GM19035 (cell line): ENCODE data around the gene DEFB124.
"Not testable (repeated sequence)": the region's sequence is repeated elsewhere in the genome, so short reads cannot be mapped to it uniquely, and the experiment has no call there.

ENCODE experiments used
- ATAC-seq: cut with Tn5 transposase; IDR thresholded peaks from one replicate; pipeline ENCODE4 v1.9.1; 2021; ENCODE audit not compliant: unreplicated experiment

Gene DEFB124

DNA sequence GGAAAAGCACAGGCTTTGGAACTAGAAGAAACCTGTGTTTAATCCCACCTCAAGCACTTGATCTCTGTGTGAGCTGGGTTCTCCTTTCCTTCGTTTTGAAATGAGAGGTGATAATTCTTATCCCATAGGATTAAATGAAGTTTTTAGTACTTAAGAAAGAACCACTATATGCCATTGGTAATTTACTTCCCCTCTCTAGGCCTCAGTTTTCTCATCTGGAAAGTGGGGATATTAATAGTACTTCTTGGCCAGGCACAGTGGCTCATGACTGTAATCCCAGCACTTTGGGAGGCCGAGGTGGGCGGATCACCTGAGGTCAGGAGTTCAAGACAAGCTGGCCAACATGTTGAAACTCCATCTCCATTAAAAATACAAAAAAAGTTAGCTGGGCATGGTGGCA lies 14.2 kb upstream of the DEFB124 start:
- no peak for ATAC-seq

DNA sequence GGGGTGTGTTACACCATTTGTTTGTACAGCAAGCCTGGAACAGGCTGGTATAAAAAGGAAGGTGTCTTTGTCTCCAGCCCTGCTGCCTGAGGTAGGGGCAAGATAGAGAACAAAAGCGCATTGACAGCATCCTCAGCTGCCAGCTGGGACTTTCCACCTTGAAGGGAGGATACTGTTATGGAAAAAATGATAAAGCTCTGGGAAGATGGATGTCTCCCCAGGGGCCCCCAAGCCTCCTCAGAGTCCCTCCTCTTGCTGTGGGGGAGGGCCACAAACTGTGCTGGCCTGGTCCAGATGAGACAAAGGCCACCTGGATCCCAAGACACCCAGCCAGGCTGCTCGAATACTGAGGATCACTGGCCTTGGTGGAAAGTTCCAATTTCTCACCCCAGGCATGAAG lies 13.2 kb upstream of the DEFB124 start:
- ATAC-seq, result no peak

DNA sequence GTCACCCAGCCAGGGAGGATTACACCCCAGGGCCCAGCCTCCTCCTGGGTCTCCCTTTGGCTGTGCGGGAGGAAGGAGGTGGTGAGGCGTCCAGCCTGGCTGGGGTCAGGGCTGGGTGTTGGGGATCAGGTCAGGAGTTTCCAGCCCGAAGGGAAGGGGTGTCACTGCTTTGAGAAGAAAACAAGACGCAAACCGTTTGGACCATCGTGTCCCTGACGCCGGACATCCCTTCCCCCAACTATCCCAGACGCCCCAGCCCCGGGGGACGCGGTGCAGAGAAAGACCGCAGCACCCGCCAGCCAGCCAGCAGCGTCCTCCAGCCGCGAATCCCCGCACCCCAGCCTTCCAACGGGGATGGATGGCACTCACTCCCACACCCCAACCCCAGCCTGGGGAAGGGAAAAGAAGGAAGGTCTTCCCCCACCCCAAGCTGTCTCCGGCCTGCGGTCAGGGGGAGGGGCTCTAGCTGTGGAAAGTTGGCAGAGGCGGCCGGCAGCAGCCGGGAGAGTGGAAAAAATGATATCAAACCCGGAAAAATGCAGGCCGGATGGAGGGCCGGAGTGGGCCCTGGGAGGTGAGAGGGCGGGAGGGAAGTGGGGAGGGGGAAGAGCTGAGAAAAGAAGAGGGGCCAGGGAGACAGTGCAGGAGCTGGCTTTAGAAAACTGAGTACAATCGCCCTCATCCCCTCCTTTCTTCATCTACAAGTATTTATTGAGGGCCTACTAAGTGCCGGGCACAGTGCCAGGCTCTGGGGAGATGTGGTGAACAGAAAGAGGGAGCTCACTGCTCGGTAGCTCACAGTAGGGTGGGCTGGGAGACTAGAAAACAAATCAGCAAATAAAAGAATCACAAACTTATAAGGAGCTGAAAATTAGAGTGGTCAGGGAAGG lies 10.8 kb upstream of the DEFB124 start:
- no peak for ATAC-seq

DNA sequence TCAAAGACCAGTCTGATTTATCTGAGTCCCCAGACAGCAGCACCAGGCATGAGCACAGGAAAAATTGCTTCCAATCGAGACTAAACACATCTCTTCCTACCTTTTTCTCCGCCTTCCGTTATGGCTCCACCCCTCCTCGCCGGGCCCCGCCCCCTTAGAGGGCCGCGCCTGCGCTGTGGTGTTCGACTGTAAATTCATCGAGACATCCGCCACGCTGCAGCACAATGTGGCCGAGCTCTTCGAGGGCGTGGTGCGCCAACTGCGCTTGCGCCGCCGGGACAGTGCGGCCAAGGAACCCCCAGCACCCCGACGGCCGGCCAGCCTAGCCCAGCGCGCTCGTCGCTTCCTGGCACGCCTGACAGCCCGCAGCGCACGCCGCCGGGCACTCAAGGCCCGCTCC lies 9.1 kb upstream of the DEFB124 start:
- no peak for ATAC-seq

DNA sequence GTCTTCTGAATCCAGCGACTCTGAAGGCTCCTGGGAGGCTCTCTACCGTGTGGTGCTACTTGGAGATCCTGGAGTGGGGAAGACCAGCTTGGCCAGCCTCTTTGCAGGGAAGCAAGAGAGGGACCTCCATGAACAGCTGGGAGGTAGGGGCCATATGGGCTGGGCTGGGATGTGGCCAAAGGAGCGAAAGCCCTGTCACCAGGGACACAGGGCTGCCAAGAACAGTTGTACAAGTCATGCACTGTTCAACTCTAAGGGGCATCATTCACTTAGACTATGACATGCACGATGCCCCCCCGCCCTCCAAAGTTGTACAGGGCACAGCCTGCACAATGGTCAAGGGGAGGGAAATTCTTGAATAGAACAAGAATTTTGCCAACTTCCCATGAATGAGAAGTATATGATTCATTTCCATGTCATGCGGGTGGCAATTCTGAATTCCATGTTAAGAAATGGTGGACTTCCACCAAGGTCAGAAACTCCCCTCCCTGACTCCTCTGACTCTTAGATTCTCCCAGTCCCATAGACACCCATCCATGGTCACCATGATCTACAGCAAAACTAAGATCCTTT lies 1.8 kb upstream of the DEFB124 start:
- ATAC-seq, result no peak

DNA sequence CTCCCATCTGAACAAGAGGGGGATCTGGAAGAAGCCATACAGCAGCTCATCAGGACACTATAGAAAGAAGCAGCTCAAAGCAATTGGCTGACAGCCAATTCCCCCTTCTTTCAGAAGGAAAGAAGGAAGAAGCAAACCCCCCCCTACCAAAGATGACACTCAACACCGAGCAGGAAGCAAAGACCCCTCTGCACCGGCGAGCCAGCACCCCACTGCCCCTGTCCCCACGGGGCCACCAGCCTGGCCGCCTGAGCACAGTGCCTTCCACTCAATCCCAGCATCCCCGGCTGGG lies 1.3 kb upstream of the DEFB124 start:
- ATAC-seq, result no peak

DNA sequence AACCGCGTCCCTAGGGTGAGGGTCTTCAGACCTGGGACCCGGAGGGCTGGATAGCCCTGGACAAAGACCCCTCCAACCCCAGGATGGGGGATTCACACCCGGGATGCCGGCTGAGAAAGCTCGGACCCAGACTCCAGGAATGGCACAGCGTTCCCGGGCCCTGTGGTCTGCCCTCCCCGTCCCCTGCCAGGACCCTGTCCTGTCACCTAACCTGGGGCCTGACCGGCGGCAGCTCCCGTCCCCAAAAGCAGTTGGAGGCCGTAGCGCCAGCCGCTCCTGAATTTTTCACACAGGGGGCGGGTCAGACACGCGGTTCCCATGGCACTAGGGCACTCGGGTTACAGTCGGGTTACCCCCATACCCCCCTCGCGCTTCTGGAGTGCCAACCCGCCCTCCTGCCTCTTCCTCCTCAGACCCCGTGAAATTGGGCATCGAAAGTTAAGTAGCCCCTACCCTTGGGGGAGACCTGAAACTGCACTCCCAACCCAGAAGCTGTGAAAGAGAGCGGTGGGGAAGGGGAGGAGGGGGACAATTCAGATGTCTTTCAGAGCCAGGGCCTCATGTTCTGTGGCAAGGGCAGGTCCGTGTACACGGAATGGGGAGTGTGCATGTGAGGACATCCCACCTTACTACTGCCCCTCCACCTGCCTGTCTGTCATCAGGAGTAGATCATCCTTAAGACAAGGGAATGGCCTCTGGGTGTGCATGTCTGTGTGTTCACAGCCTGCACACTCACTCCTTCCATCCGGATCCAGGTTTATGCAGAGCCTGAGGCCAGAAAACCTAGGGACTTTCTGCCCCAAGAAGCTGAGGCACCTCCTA lies 756 bp upstream of the DEFB124 start:
- no peak for ATAC-seq

DNA sequence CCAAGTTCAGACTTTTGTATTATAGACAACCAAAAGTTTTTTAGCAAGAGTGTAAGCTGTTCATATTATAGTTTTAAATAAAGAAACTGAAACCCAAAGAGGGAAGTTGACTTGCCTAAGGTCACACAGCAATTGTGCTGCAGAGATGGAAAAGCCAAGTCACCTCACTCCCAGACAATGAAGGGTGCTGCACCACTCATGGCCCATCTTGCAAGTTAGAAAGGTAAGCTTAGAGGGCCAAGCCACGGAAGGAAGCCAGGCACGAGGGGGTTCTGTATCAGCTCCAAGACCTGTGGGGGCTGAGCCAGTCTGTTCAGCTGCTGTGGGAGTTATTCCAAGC lies 860 bp downstream of the DEFB124 start:
- ATAC-seq, result no peak

DNA sequence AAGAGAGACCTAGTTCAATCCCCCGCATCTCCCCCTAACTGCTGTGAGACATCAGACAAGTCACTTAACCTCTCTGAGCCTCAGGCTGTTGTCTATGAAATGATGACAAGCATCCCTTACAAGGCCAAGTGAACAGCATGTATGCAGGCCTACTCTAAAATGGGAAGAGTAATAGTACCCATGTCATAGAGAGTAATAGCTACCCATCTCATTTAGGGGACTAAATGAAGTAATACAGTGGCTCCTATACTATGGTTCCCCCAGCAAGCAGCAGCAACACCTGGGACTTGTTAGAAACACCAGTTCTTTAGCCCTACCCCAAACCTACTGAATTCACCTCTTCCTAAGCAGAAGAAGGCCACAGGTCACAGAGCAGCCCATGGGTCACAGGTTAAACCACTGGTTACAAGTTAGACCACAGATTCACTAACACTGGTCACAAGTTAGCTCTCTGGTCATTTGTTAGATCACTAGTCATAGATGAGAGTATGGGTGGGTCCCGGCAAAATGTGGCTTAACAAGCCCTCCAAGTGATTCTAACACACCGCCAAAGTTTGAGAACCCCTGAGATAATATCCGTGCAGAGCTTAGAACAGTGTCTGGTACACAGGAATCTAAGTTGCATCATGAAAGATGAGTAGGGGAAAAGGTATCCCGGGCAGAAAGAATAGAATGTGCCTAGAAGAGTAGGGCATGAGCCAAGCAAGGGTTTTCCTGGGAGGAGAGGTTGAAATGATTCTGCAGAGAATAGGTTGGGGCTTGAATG lies 1.4 kb downstream of the DEFB124 start:
- ATAC-seq, result no peak

DNA sequence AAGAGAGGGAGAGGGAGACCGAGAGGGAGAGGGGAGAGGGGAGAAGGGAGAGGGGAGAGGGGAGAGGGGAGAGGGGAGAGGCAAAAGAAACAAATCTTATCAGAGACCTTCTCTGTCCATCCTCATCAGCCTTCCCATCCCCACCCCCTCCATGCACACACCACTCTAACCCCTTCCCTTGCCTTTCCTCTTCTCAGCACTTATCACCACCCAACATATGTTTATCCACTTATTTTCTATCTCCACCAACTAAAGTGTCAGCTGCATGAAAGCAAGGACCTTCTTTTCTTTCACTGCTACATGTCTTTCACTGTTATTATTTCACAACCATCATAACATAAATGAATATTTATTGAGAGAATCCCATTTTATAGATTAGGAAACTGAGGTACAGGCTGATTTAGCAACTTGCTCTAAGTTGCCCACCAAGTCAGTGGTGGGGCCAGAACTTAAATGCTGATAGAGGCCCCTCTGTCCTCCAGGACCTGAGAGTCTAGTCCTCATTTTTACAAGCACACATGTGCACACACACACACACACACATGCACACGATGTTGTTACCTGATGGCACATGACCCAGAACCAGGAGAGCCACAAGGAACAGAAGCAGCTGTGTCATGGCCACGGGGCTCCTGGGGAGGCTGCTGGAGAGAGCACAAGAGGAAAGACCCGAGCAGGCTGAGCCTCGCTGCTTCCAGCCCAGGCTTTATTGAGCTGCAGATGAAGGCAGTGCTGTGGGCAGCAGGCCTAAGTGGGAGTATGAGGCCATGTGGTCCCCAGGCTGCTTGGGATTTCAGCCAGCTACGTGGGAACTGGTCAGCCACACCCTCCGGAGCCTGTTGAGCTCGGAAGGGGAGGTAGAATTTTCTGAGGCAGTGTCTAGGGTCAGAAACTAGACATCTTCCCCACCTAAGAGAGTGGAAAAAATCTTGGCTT lies 2.3 kb downstream of the DEFB124 start:
- no peak for ATAC-seq

DNA sequence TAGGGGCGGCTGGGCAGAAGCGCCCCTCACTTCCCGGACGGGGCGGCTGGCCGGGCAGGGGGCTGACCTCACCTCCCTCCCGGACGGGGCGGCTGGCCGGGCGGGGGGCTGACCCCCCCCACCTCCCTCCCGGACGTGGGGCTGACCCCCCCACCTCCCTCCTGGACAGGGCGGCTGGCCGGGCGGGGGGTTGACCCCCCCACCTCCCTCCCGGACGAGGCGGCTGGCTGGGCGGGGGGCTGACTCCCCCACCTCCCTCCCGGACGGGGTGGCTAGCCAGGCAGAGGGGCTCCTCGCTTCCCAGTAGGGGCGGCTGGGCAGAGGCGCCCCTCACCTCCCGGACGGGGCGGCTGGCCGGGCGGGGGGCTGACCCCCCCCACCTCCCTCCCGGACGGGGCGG lies 4.0 kb downstream of the DEFB124 start:
- not testable (repeated sequence) for ATAC-seq

DNA sequence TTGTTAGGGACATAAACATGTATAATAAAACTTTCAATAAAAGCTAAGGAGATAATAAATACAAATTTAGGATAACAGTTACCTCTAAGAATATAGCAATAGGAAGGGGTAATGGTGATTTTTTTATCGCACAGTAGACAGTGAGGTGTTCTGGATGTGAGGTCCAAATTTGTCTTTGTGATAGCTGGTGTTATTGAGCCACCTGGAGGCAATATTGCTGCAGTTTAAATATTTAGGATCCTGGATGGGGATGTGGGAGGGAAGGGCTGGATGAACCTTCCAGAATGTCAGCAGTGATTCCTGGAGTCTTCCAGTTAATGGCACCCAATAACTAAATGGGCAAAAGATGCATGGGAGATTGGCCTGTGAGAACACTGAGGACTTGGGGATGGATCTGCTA lies 20.6 kb downstream of the DEFB124 start:
- no peak for ATAC-seq

DNA sequence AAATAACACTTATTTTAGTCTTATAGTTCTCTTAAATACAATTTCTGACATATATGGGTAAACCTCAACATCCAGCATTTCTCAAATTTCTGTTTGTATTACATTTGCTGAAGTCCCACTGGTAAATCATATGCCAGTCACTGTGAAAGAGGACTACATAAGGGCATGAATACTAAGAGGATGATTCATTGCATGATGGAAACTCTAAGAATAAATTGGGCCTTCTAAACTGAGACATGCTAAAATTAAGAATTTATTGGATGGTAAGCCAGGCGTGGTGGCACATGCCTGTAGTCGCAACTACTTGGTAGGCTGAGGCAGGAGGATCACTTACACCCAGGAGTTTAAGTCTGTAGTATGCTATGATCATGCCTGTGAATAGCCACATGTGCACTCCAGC lies 22.4 kb downstream of the DEFB124 start:
- ATAC-seq, result no peak

DNA sequence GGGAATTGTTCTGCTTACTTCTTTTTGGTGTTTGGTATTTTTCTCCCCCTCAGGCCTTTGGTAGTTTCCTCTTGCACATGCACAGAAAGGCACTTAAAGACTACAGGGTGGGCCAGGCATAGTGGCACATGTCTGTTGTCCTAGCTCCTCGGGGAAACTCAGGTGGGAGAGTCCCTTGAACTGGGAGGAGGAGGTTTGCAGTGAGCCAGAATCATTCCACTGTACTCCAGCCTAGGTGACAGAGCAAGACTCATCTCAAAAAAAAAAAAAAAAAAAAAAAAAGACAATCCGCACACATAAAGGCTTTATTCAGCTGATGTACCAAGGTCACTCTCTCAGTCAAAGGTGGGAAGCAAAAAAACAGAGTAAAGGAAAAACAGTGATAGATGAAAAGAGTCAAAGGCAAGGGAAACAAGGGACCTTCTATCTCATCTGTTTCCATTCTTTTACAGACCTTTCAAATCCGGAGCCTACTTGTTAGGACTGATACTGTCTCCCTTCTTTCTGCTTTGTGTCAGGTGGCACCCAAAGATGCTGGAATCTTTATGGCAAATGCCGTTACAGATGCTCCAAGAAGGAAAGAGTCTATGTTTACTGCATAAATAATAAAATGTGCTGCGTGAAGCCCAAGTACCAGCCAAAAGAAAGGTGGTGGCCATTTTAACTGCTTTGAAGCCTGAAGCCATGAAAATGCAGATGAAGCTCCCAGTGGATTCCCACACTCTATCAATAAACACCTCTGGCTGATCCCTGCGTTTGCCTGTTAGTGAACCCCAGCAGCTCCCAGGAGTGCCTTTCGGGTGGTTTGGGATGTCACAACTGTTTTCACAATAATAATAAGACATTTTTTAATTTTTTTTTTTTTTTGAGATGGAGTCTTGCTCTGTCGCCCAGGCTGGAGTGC lies 25.2 kb downstream of the DEFB124 start:
- ATAC-seq, result no peak

DNA sequence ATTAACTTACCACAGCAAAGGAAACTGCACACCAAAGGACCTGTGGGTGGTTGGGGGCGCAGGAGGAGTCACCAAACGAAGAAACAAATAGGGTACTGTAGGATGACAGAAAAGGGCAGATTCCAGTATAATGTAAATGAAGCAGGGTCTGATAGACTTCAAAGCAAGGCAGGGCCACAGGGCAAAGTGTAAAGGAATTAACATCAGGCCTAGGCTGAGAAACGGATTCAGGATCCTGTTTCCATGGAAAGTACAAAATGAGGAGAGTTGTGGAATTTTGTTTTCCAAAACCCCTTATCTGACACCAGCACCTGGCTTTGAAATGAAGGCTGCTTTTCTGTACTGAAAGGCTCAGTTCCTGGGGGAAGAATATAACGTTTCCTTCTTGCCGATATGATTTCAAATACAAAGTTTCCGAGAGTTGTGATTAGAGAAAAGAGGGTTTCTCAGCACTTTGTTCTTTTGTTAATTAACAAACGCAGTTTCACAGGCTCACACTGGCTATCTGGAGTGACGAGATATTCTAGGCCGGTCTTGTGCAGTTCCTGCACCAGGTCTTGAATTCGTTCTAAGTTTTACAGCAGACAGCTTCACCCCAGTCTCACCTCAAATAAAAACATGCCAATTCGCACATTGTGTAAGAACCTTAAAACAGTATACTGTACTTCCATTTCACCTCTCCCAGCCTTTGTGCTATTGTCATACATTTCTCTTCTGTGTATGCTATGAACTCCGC lies 28.7 kb downstream of the DEFB124 start:
- no peak for ATAC-seq

DNA sequence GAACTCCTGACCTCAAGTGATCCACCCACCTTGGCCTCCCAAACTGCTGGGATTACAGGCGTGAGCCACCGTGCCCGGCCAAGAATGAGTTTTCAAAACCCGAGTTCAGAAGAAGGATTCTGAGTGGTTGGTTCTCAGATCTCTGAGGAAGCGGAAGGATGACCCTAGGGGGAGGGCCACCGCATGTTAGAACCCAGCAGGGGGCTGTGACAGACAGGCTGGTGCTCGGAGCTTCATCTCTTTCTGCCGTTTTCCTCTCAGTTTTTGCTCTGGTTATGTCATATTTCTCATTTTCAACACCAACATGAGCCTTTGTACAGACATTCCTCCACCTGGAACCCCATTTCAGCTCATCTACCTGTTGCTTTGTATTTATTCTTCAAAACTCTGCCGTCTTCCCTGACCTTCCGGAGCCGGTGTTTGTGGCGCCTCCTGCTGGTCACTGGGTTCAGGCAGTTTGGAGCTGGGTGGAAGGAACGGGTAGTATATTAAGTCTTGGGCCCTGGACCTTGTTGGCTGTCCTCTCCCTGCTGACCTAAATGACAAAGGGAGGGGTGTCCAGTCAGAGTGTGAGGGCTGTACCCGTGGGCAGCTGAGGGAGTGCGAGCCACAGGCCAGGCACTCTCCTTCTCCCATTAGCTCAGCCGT lies 34.8 kb downstream of the DEFB124 start, which contains the start of gene DEFB123:
Gene DEFB123 (plus strand): TSS at position 621 of the 648 bp plus-strand sequence. CDS start 67 bp downstream, outside the sequence.
- no peak for ATAC-seq

DNA sequence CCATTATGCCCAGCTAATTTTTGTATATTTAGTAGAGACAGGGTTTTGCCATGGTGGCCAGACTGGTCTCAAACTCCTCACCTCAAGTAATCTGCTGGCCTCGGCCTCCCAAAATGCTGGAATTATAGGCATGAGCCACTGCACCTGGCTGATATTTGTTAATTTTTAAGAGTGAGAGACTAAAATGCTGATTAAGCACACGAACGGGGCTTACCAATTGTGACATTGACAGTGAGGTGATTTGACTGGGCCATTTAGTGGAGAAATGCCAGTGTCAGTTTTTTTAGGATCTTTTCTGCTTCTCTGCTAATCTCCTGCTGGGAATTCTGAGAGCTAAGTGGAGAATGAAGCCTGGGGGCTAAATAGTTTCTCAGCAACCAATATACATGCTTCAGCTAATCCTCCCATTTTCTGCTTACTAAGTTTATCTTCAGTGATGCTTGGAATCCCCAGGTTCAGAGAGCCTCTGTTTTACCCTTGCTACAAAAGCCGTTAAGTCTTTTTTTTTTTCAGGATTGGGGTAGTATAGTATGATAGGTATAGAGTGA lies 44.3 kb downstream of the DEFB124 start:
- no peak for ATAC-seq

DNA sequence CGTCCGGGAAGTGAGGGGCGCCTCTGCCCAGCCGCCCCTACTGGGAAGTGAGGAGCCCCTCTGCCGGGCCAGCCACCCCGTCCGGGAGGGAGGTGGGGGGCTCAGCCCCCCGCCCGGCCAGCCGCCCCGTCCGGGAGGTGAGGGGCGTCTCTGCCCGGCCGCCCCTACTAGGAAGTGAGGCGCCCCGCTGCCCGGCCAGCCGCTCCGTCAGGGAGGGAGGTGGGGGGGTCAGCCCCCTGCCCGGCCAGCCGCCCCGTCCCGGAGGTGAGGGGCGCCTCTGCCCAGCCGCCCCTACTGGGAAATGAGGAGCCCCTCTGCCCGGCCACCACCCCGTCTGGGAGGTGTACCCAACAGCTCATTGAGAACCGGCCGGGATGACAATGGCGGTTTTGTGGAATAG lies 47.4 kb downstream of the DEFB124 start:
- ATAC-seq, result not testable (repeated sequence)
